Measurements from ENCODE around the gene WFDC10B. TPM values are rescaled to one million over a fixed set of nuclear protein-coding genes. Genes with fewer than 3 reads are reported as not detected.

WFDC10B gene
- total RNA-seq, 1 experiment from 2014 or later, result not detected

DNA sequence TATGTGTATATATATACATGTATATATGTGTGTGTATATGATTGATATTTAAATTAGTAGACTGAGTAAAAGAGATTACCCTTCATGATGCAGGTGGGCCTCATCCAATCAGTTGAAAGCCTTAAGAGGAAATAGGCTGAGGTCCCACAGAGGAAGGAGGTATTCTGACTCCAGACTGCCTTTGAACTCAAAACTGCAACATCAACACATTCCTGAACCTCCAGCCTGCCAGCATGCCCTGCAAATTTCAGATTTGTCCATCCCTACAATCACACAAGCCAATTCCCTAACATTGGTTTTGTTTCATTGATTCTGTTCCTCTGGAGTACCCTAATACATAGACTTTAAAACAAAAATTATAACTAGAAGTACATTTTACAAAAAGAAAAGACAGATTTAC lies 40.2 kb upstream of the WFDC10B start:
- ChIA-PET CTCF (no interaction called here), POLR2A (no interaction called here)
- H3K4me1 ChIP-seq, result no peaks in the 10 kb centered on the region
- Mint-ChIP-seq H3K4me1 (ENCODE audit: low read depth, unreplicated experiment) (no peaks in the 10 kb centered on the region), H3K27ac (ENCODE audit: unreplicated experiment) (no peak overlapping the region), H3K27me3 (ENCODE audit: insufficient read depth, unreplicated experiment) (peaks cover 25% of the 10 kb centered on the region), H3K36me3 (ENCODE audit: insufficient read depth, unreplicated experiment) (no peaks in the 10 kb centered on the region), H3K4me3 (ENCODE audit: unreplicated experiment) (no peak overlapping the region), H3K9me3 (ENCODE audit: unreplicated experiment) (no peaks in the 10 kb centered on the region)
- no peak overlapping the region for H3K4me3 ChIP-seq (ENCODE audit: low read depth, low read length)
- intact Hi-C loops (cut with micrococcal nuclease; ENCODE audit: unreplicated experiment), result loop anchor here (10.0 kb wide), 1 partner anchor 120 kb away; the partner anchor contains the start of gene WFDC10A
- no peaks in the 10 kb centered on the region for H3K36me3 ChIP-seq (ENCODE audit: control insufficient read depth, insufficient read depth, low read length)
- no TSS peak for BruUV-seq (replicated peaks)
- no peak for DNase-seq
- no peaks in the 10 kb centered on the region; the same call in 1 of the 2 replicates for H3K27me3 ChIP-seq (replicated peaks; ENCODE audit: control insufficient read depth, insufficient read depth, low read length)
- TF ChIP-seq, protein P1, sequence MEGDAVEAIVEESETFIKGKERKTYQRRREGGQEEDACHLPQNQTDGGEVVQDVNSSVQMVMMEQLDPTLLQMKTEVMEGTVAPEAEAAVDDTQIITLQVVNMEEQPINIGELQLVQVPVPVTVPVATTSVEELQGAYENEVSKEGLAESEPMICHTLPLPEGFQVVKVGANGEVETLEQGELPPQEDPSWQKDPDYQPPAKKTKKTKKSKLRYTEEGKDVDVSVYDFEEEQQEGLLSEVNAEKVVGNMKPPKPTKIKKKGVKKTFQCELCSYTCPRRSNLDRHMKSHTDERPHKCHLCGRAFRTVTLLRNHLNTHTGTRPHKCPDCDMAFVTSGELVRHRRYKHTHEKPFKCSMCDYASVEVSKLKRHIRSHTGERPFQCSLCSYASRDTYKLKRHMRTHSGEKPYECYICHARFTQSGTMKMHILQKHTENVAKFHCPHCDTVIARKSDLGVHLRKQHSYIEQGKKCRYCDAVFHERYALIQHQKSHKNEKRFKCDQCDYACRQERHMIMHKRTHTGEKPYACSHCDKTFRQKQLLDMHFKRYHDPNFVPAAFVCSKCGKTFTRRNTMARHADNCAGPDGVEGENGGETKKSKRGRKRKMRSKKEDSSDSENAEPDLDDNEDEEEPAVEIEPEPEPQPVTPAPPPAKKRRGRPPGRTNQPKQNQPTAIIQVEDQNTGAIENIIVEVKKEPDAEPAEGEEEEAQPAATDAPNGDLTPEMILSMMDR (IDR thresholded peaks at IDR 0.05; ENCODE audit: insufficient read depth in 1 of 2, low read depth in 1 of 2, low read length in 1 of 2, severe bottlenecking in 1 of 2, unreplicated experiment in 1 of 2), result no peak
- no peaks in the 10 kb centered on the region for H3K9me3 ChIP-seq

DNA sequence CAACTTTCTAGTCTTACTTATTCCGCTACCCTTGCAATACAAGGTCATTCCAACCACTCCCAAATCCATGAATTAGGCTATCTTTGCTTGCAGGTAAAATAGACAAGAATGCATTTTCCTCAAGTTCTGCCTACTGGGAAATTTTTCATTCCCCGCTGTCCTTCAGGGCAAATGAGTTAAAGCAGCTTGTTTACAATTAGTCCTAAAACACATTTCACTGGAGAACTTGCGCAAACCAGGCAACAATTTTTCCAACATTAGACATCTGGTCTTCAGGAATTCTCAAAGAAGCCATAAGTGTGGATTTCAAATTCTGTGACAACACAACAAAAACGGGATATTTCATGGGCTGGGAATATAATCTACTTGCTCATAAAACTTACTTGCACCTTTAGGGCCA lies 37.8 kb upstream of the WFDC10B start:
- TF ChIP-seq, protein P1 (IDR thresholded peaks at IDR 0.05; ENCODE audit: insufficient read depth in 1 of 2, low read depth in 1 of 2, low read length in 1 of 2, severe bottlenecking in 1 of 2, unreplicated experiment in 1 of 2), result no peak
- no peaks in the 10 kb centered on the region for H3K4me1 Mint-ChIP-seq (ENCODE audit: low read depth, unreplicated experiment)

DNA sequence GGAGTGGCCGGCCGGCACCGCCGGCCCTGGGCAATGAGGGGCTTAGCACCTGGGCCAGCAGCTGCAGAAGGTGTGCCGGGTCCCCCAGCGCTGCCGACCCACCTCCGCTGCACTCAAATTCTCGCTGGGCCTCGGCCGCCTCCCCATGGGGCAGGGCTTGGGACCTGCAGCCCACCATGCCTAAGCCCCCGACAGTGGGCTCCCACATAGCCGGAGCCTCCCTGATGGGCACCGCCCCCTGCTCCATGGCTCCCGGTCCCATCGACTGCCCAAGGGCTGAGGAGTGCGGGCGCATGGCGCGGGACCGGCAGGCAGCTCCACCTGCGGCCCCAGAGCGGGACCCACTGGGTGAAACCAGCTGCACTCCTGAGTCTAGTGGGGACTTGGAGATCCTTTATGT lies 31.2 kb upstream of the WFDC10B start:
- no peak overlapping the region for H3K4me3 Mint-ChIP-seq (ENCODE audit: unreplicated experiment)
- POLR2A ChIA-PET, result interaction anchor here (0.6 kb wide), 1 partner anchor 209 kb away, joined by 3 read pairs; no protein-coding TSS in a partner anchor
- no peak overlapping the region for H3K27ac Mint-ChIP-seq (ENCODE audit: unreplicated experiment)
- peaks cover 28% of the 10 kb centered on the region for H3K9me3 Mint-ChIP-seq (ENCODE audit: unreplicated experiment)
- CTCF ChIA-PET, result no interaction called here
- BruUV-seq (replicated peaks), result no TSS peak
- intact Hi-C loops (cut with micrococcal nuclease; ENCODE audit: unreplicated experiment), result no loop called here
- no peaks in the 10 kb centered on the region for H3K4me1 ChIP-seq
- no peaks in the 10 kb centered on the region for H3K36me3 ChIP-seq (ENCODE audit: control insufficient read depth, insufficient read depth, low read length)
- no peaks in the 10 kb centered on the region for H3K4me1 Mint-ChIP-seq (ENCODE audit: low read depth, unreplicated experiment)
- H3K27me3 ChIP-seq (replicated peaks; ENCODE audit: control insufficient read depth, insufficient read depth, low read length), result no peaks in the 10 kb centered on the region
- H3K36me3 Mint-ChIP-seq (ENCODE audit: insufficient read depth, unreplicated experiment), result no peaks in the 10 kb centered on the region
- H3K27me3 Mint-ChIP-seq (ENCODE audit: insufficient read depth, unreplicated experiment), result peaks cover 3% of the 10 kb centered on the region
- DNase-seq, result no peak
- no peak overlapping the region for H3K4me3 ChIP-seq (ENCODE audit: low read depth, low read length)
- peaks cover 39% of the 10 kb centered on the region for H3K9me3 ChIP-seq
- TF ChIP-seq, protein P1 (IDR thresholded peaks at IDR 0.05; ENCODE audit: insufficient read depth in 1 of 2, low read depth in 1 of 2, low read length in 1 of 2, severe bottlenecking in 1 of 2, unreplicated experiment in 1 of 2), result no peak

More for the DNA sequence above, 37.8 kb upstream of the WFDC10B start:
- Mint-ChIP-seq H3K4me3 (ENCODE audit: unreplicated experiment) (no peak overlapping the region), H3K27ac (ENCODE audit: unreplicated experiment) (no peak overlapping the region), H3K9me3 (ENCODE audit: unreplicated experiment) (no peaks in the 10 kb centered on the region), H3K36me3 (ENCODE audit: insufficient read depth, unreplicated experiment) (no peaks in the 10 kb centered on the region), H3K27me3 (ENCODE audit: insufficient read depth, unreplicated experiment) (peaks cover 12% of the 10 kb centered on the region)
- POLR2A ChIA-PET, result no interaction called here
- Histone ChIP-seq H3K4me1 (no peaks in the 10 kb centered on the region), H3K4me3 (ENCODE audit: low read depth, low read length) (no peak overlapping the region), H3K9me3 (no peaks in the 10 kb centered on the region), H3K27me3 (replicated peaks; ENCODE audit: control insufficient read depth, insufficient read depth, low read length) (no peaks in the 10 kb centered on the region), H3K36me3 (ENCODE audit: control insufficient read depth, insufficient read depth, low read length) (no peaks in the 10 kb centered on the region)
- no peak for DNase-seq
- CTCF ChIA-PET, result interaction anchor here (1.5 kb wide), 1 partner anchor 113 kb away, joined by 4 read pairs; the partner anchor contains the start of gene WFDC10A
- no TSS peak for BruUV-seq (replicated peaks)
- intact Hi-C loops (cut with micrococcal nuclease; ENCODE audit: unreplicated experiment), result loop anchor here (10.0 kb wide), 1 partner anchor 118 kb away; the partner anchor contains the start of gene WFDC10A
